ENCODE measurements around the gene PKNOX2.

PKNOX2 gene

GRCh38 chr11:125378083-125378482 lies 213.5 kb downstream of the PKNOX2 start:
- Histone ChIP-seq H3K27me3 (ENCODE audit: control insufficient read depth, insufficient read depth, low read length) (no peaks in the 10 kb centered on the region), H3K4me1 (ENCODE audit: control insufficient read depth, insufficient read depth, low read length) (peaks cover 4% of the 10 kb centered on the region; the same call in 1 of the 2 replicates)

GRCh38 chr11:125378571-125378970 lies 214.0 kb downstream of the PKNOX2 start:
- no peak for DNase-seq (ENCODE audit: low read depth, low spot score)
- Histone ChIP-seq H3K4me1 (ENCODE audit: control insufficient read depth, insufficient read depth, low read length) (peaks cover 4% of the 10 kb centered on the region; the same call in 1 of the 2 replicates), H3K9me3 (ENCODE audit: control insufficient read depth, insufficient read depth, low read length) (no peaks in the 10 kb centered on the region), H3K36me3 (ENCODE audit: control insufficient read depth, insufficient read depth, low read length) (no peaks in the 10 kb centered on the region), H3K27ac (ENCODE audit: low read length) (no peak overlapping the region), H3K4me3 (ENCODE audit: low read length) (no peak overlapping the region), H3K27me3 (ENCODE audit: control insufficient read depth, insufficient read depth, low read length) (no peaks in the 10 kb centered on the region)
- WGBS (ENCODE audit: insufficient coverage, insufficient read length) = no CpG with 5 or more reads among the region's 6 CpGs

More at GRCh38 chr11:125378083-125378482, 213.5 kb downstream of the PKNOX2 start:
- no peak for DNase-seq (ENCODE audit: low read depth, low spot score)
- no peak overlapping the region for H3K27ac ChIP-seq (ENCODE audit: low read length)
- H3K4me3 ChIP-seq (ENCODE audit: low read length) = no peak overlapping the region
- no CpG with 5 or more reads among the region's 7 CpGs for WGBS (ENCODE audit: insufficient coverage, insufficient read length)
- no peaks in the 10 kb centered on the region for H3K9me3 ChIP-seq (ENCODE audit: control insufficient read depth, insufficient read depth, low read length)
- H3K36me3 ChIP-seq (ENCODE audit: control insufficient read depth, insufficient read depth, low read length) = no peaks in the 10 kb centered on the region

GRCh38 chr11:125379565-125379964 lies 215.0 kb downstream of the PKNOX2 start:
- WGBS (ENCODE audit: insufficient coverage, insufficient read length) = no CpG with 5 or more reads among the region's 5 CpGs
- no peak for DNase-seq (ENCODE audit: low read depth, low spot score)
- Histone ChIP-seq H3K9me3 (ENCODE audit: control insufficient read depth, insufficient read depth, low read length) (no peaks in the 10 kb centered on the region), H3K4me3 (ENCODE audit: low read length) (no peak overlapping the region), H3K27me3 (ENCODE audit: control insufficient read depth, insufficient read depth, low read length) (no peaks in the 10 kb centered on the region), H3K4me1 (ENCODE audit: control insufficient read depth, insufficient read depth, low read length) (peaks cover 4% of the 10 kb centered on the region; the same call in 1 of the 2 replicates), H3K36me3 (ENCODE audit: control insufficient read depth, insufficient read depth, low read length) (no peaks in the 10 kb centered on the region), H3K27ac (ENCODE audit: low read length) (no peak overlapping the region)

- no CpG with 5 or more reads among the region's 14 CpGs for WGBS (ENCODE audit: insufficient coverage, insufficient read length)
- Histone ChIP-seq H3K36me3 (ENCODE audit: control insufficient read depth, insufficient read depth, low read length) (no peaks in the 10 kb centered on the region), H3K4me1 (ENCODE audit: control insufficient read depth, insufficient read depth, low read length) (peaks cover 4% of the 10 kb centered on the region; the same call in 1 of the 2 replicates), H3K27me3 (ENCODE audit: control insufficient read depth, insufficient read depth, low read length) (no peaks in the 10 kb centered on the region), H3K4me3 (ENCODE audit: low read length) (no peak overlapping the region), H3K27ac (ENCODE audit: low read length) (no peak overlapping the region), H3K9me3 (ENCODE audit: control insufficient read depth, insufficient read depth, low read length) (no peaks in the 10 kb centered on the region)
- DNase-seq (ENCODE audit: low read depth, low spot score) = no peak
These were observed 215.4 kb downstream of the PKNOX2 start for GRCh38 chr11:125379981-125380380.

GRCh38 chr11:125380756-125381445 lies 216.3 kb downstream of the PKNOX2 start:
- Histone ChIP-seq H3K36me3 (ENCODE audit: control insufficient read depth, insufficient read depth, low read length) (no peaks in the 10 kb centered on the region), H3K9me3 (ENCODE audit: control insufficient read depth, insufficient read depth, low read length) (no peaks in the 10 kb centered on the region), H3K4me1 (ENCODE audit: control insufficient read depth, insufficient read depth, low read length) (peaks cover 4% of the 10 kb centered on the region; the same call in 1 of the 2 replicates), H3K4me3 (ENCODE audit: low read length) (no peak overlapping the region), H3K27ac (ENCODE audit: low read length) (no peak overlapping the region), H3K27me3 (ENCODE audit: control insufficient read depth, insufficient read depth, low read length) (no peaks in the 10 kb centered on the region)
- WGBS (ENCODE audit: insufficient coverage, insufficient read length) = no CpG with 5 or more reads among the region's 9 CpGs
- DNase-seq (ENCODE audit: low read depth, low spot score) = no peak

- 0 out of 2 replicates have a peak, but pooled peaks cover 2% of the 10 kb centered on the region for H3K4me1 ChIP-seq (ENCODE audit: control insufficient read depth, insufficient read depth, low read length)
- no peak for DNase-seq (ENCODE audit: low read depth, low spot score)
- no peaks in the 10 kb centered on the region for H3K9me3 ChIP-seq (ENCODE audit: control insufficient read depth, insufficient read depth, low read length)
- H3K36me3 ChIP-seq (ENCODE audit: control insufficient read depth, insufficient read depth, low read length) = no peaks in the 10 kb centered on the region
- no peaks in the 10 kb centered on the region for H3K27me3 ChIP-seq (ENCODE audit: control insufficient read depth, insufficient read depth, low read length)
- no peak overlapping the region for H3K4me3 ChIP-seq (ENCODE audit: low read length)
- WGBS (ENCODE audit: insufficient coverage, insufficient read length) = no CpG with 5 or more reads among the region's 7 CpGs
- H3K27ac ChIP-seq (ENCODE audit: low read length) = no peak overlapping the region
These were observed 217.0 kb downstream of the PKNOX2 start for GRCh38 chr11:125381499-125382044.

- 0 out of 2 replicates have a peak, but pooled peaks cover 2% of the 10 kb centered on the region for H3K4me1 ChIP-seq (ENCODE audit: control insufficient read depth, insufficient read depth, low read length)
- DNase-seq (ENCODE audit: low read depth, low spot score) = no peak
- no CpG with 5 or more reads among the region's 12 CpGs for WGBS (ENCODE audit: insufficient coverage, insufficient read length)
- H3K9me3 ChIP-seq (ENCODE audit: control insufficient read depth, insufficient read depth, low read length) = no peaks in the 10 kb centered on the region
- H3K27ac ChIP-seq (ENCODE audit: low read length) = no peak overlapping the region
- no peaks in the 10 kb centered on the region for H3K36me3 ChIP-seq (ENCODE audit: control insufficient read depth, insufficient read depth, low read length)
- H3K27me3 ChIP-seq (ENCODE audit: control insufficient read depth, insufficient read depth, low read length) = no peaks in the 10 kb centered on the region
- no peak overlapping the region for H3K4me3 ChIP-seq (ENCODE audit: low read length)
These were observed 217.8 kb downstream of the PKNOX2 start for GRCh38 chr11:125382314-125382791.

GRCh38 chr11:125382822-125383221 lies 218.3 kb downstream of the PKNOX2 start:
- WGBS (ENCODE audit: insufficient coverage, insufficient read length) = no CpG with 5 or more reads among the region's 8 CpGs
- Histone ChIP-seq H3K27ac (ENCODE audit: low read length) (no peak overlapping the region), H3K9me3 (ENCODE audit: control insufficient read depth, insufficient read depth, low read length) (no peaks in the 10 kb centered on the region), H3K36me3 (ENCODE audit: control insufficient read depth, insufficient read depth, low read length) (no peaks in the 10 kb centered on the region), H3K4me3 (ENCODE audit: low read length) (no peak overlapping the region), H3K4me1 (ENCODE audit: control insufficient read depth, insufficient read depth, low read length) (0 out of 2 replicates have a peak, but pooled peaks cover 2% of the 10 kb centered on the region), H3K27me3 (ENCODE audit: control insufficient read depth, insufficient read depth, low read length) (no peaks in the 10 kb centered on the region)
- DNase-seq (ENCODE audit: low read depth, low spot score) = no peak

GRCh38 chr11:125384825-125385224 lies 220.3 kb downstream of the PKNOX2 start:
- no peaks in the 10 kb centered on the region for H3K27me3 ChIP-seq (ENCODE audit: control insufficient read depth, insufficient read depth, low read length)
- H3K27ac ChIP-seq (ENCODE audit: low read length) = no peak overlapping the region
- H3K4me1 ChIP-seq (ENCODE audit: control insufficient read depth, insufficient read depth, low read length) = 0 out of 2 replicates have a peak, but pooled peaks cover 2% of the 10 kb centered on the region
- H3K9me3 ChIP-seq (ENCODE audit: control insufficient read depth, insufficient read depth, low read length) = no peaks in the 10 kb centered on the region
- DNase-seq (ENCODE audit: low read depth, low spot score) = no peak
- no peaks in the 10 kb centered on the region for H3K36me3 ChIP-seq (ENCODE audit: control insufficient read depth, insufficient read depth, low read length)
- H3K4me3 ChIP-seq (ENCODE audit: low read length) = no peak overlapping the region
- WGBS (ENCODE audit: insufficient coverage, insufficient read length) = no CpG with 5 or more reads among the region's 4 CpGs

GRCh38 chr11:125387901-125388300 lies 223.3 kb downstream of the PKNOX2 start:
- Histone ChIP-seq H3K27me3 (ENCODE audit: control insufficient read depth, insufficient read depth, low read length) (no peaks in the 10 kb centered on the region), H3K36me3 (ENCODE audit: control insufficient read depth, insufficient read depth, low read length) (no peaks in the 10 kb centered on the region), H3K4me3 (ENCODE audit: low read length) (no peak overlapping the region), H3K27ac (ENCODE audit: low read length) (no peak overlapping the region), H3K4me1 (ENCODE audit: control insufficient read depth, insufficient read depth, low read length) (no peaks in the 10 kb centered on the region), H3K9me3 (ENCODE audit: control insufficient read depth, insufficient read depth, low read length) (no peaks in the 10 kb centered on the region)
- DNase-seq (ENCODE audit: low read depth, low spot score) = no peak
- no CpG with 5 or more reads among the region's 9 CpGs for whole genome bisulfite sequencing (ENCODE audit: insufficient coverage, insufficient read length)

Measured in iPS DF 6.9 (cell line).